HepG2 (cell line): ENCODE measurements around the gene TSNAXIP1. TPM values are rescaled to one million over a fixed set of nuclear protein-coding genes. Genes with fewer than 3 reads are reported as not detected.
A peak's percentile ranks its signal among the peaks of the same experiment; 100 is the strongest.

Experiments
- CBX1 ChIP-seq: IDR thresholded peaks from one replicate; pipeline ENCODE4 v1.6.1; 2016; ENCODE audit warnings: antibody characterized with exemption, low read depth
- FOXA3 ChIP-seq: IDR thresholded peaks from 2 replicates; pipeline ENCODE4 v1.6.1; 2016; ENCODE audit warnings: missing genetic modification reagents, missing compliant biosample characterization
- FOXO4 ChIP-seq: sonication (generic); formaldehyde crosslinking; conservative IDR thresholded peaks from 2 replicates; pipeline ENCODE4 v1.8.1; 2023; ENCODE audit warnings: missing genetic modification reagents
- HBP1 ChIP-seq: IDR thresholded peaks from 2 replicates; pipeline ENCODE4 v1.6.1; 2016; ENCODE audit warnings: low read depth, control low read depth
- KLF6 ChIP-seq: IDR thresholded peaks from 2 replicates; pipeline ENCODE4 v1.8.0; 2016; ENCODE audit warnings: missing biosample characterization, missing genetic modification reagents
- MEIS2 ChIP-seq: sonication (generic); formaldehyde crosslinking; IDR thresholded peaks from 2 replicates; pipeline ENCODE4 v1.9.0; 2021; ENCODE audit warnings: mild to moderate bottlenecking, missing genetic modification reagents
- MIER3 ChIP-seq: IDR thresholded peaks from 2 replicates; pipeline ENCODE4 v1.6.1; 2016; ENCODE audit warnings: missing compliant biosample characterization, borderline replicate concordance
- NCOA1 ChIP-seq: sonication (generic); formaldehyde crosslinking; IDR thresholded peaks from 2 replicates; pipeline ENCODE4 v1.9.0; 2021; ENCODE audit warnings: missing genetic modification reagents
- NONO ChIP-seq, 2 experiments: fragments of 450-650 bp in 1 of 2; sonication (generic) in 1 of 2; formaldehyde crosslinking in 1 of 2; IDR thresholded peaks in 1 of 2; conservative IDR thresholded peaks in 1 of 2; 2 replicates each; pipeline versions ENCODE4 v1.6.1 to v1.8.0; 2017 to 2022; ENCODE audit warnings: mild to moderate bottlenecking in 1 of 2, missing genetic modification reagents in 1 of 2, moderate library complexity in 1 of 2
- NRL ChIP-seq: sonication (generic); formaldehyde crosslinking; IDR thresholded peaks from 2 replicates; pipeline ENCODE4 v1.5.0; 2020; ENCODE audit warnings: missing genetic modification reagents, mild to moderate bottlenecking, moderate library complexity, borderline replicate concordance
- POLR2AphosphoS5 ChIP-seq: IDR thresholded peaks from 2 replicates; pipeline ENCODE4 v1.6.1; 2012; ENCODE audit warnings: low read depth, low read length
- SALL1 ChIP-seq: sonication (generic); formaldehyde crosslinking; IDR thresholded peaks from 2 replicates; pipeline ENCODE4 v1.8.0; 2022; ENCODE audit warnings: mild to moderate bottlenecking, missing genetic modification reagents
- TBX2 ChIP-seq: sonication (generic); formaldehyde crosslinking; IDR thresholded peaks from 2 replicates; pipeline ENCODE4 v1.5.0; 2020; ENCODE audit warnings: missing genetic modification reagents, mild to moderate bottlenecking, borderline replicate concordance
- ZBTB49 ChIP-seq: sonication (generic); formaldehyde crosslinking; IDR thresholded peaks from 2 replicates; pipeline ENCODE4 v1.4.0; 2020; ENCODE audit warnings: missing genetic modification reagents, borderline replicate concordance
- ZFP1 ChIP-seq: IDR thresholded peaks from 2 replicates; pipeline ENCODE4 v1.6.1; 2016
- ZFP36 ChIP-seq: fragments of 150-350 bp; IDR thresholded peaks from 2 replicates; pipeline ENCODE4 v1.6.1; 2018; ENCODE audit warnings: borderline replicate concordance, low read length, low read depth; ENCODE audit not compliant: partially characterized antibody
- ZFP90 ChIP-seq: sonication (generic); formaldehyde crosslinking; IDR thresholded peaks from 2 replicates; pipeline ENCODE4 v1.8.0; 2022; ENCODE audit warnings: missing genetic modification reagents, mild to moderate bottlenecking, inconsistent platforms, borderline replicate concordance
- ZFY ChIP-seq: sonication (generic); formaldehyde crosslinking; IDR thresholded peaks from 2 replicates; pipeline ENCODE4 v1.4.0; 2020; ENCODE audit warnings: missing genetic modification reagents
- ZNF10 ChIP-seq: sonication (generic); formaldehyde crosslinking; IDR thresholded peaks from 2 replicates; pipeline ENCODE4 v1.4.0; 2020; ENCODE audit warnings: mild to moderate bottlenecking, low read depth, missing genetic modification reagents, borderline replicate concordance
- ZNF367 ChIP-seq: sonication (generic); formaldehyde crosslinking; IDR thresholded peaks from 2 replicates; pipeline ENCODE4 v1.4.0; 2020; ENCODE audit warnings: missing genetic modification reagents, borderline replicate concordance
- ZNF770 ChIP-seq: sonication (generic); formaldehyde crosslinking; IDR thresholded peaks from 2 replicates; pipeline ENCODE4 v1.5.0; 2020; ENCODE audit warnings: mild to moderate bottlenecking, missing genetic modification reagents
- ZSCAN25 ChIP-seq: sonication (generic); formaldehyde crosslinking; IDR thresholded peaks from 2 replicates; pipeline ENCODE4 v1.8.0; 2022; ENCODE audit warnings: mild to moderate bottlenecking, missing genetic modification reagents
- polyA plus RNA-seq, 8 experiments: library from polyadenylated mRNA; depleted of rRNA in 3 of 8; stranded (reverse) in 7 of 8; unstranded in 1 of 8; fragments of >200 nt; fragmentation: Illumina TruSeq in 4 of 8; extraction: Trizol in 4 of 8; gene quantifications; 2 replicates each; pipeline versions ENCODE4 v1.2.1 to v1.2.3, GENCODE V29; 2011 to 2016; ENCODE audit warnings: low read depth in 4 of 8, missing spikeins in 1 of 8, mixed read lengths in 1 of 8; ENCODE audit not compliant: insufficient read depth in 1 of 8
- total RNA-seq, 5 experiments: library from RNA; depleted of rRNA; stranded (reverse); fragments of >200 nt; fragmentation: Illumina TruSeq; extraction: Trizol; gene quantifications; 2 replicates each; pipeline ENCODE4 v1.2.3, GENCODE V29; 2016; ENCODE audit warnings: low read depth in 1 of 5

Gene TSNAXIP1
- total and polyA plus RNA-seq, 2 of the 13 experiments (the other 11 are each of a cell fraction or from before 2014, with no cell fraction given) = 0.37 to 0.86 TPM

- no peak for TF ChIP-seq FOXO4 (CRISPR knock-in tag)
- TF ChIP-seq NRL = peak; percentile 97
- peak; percentile 96 for TF ChIP-seq POLR2AphosphoS5
- peak; percentile 44 for TF ChIP-seq ZNF770 (CRISPR knock-in tag)
- TF ChIP-seq ZFP90 = peak; percentile 92
- peak; percentile 77 for TF ChIP-seq CBX1
- TF ChIP-seq HBP1 (CRISPR knock-in tag) = peak; percentile 44; the same call in 1 of the 2 replicates
- TF ChIP-seq SALL1 = peak; percentile 87
- TF ChIP-seq KLF6 (CRISPR knock-in tag) = peak; percentile 69; the same call in 1 of the 2 replicates
- TF ChIP-seq MEIS2 (CRISPR knock-in tag) = peak; percentile 76
- peak; percentile 92 for TF ChIP-seq ZFY (CRISPR knock-in tag)
- TF ChIP-seq TBX2 (CRISPR knock-in tag) = peak; percentile 81; the same call in 1 of the 2 replicates
- TF ChIP-seq ZSCAN25 (CRISPR knock-in tag) = peak; percentile 66; the same call in 1 of the 2 replicates
- TF ChIP-seq MIER3 (CRISPR knock-in tag) = peak; percentile 97
- TF ChIP-seq NCOA1 = 0 out of 2 replicates have a peak, but pooled peaks have one; percentile 51
- TF ChIP-seq NONO (IDR thresholded peaks at IDR 0.05) = no peak
- peak; percentile 92 for TF ChIP-seq NONO (CRISPR knock-in tag; conservative IDR thresholded peaks at IDR 0.05)
- no peak for TF ChIP-seq ZFP36
- no peak; the same call in 1 of the 2 replicates for TF ChIP-seq ZBTB49 (CRISPR knock-in tag)
- TF ChIP-seq ZNF10 (CRISPR knock-in tag) = no peak
- peak; percentile 27; the same call in 1 of the 2 replicates for TF ChIP-seq ZFP1
- TF ChIP-seq FOXA3 (CRISPR knock-in tag) = peak; percentile 69
- 0 out of 2 replicates have a peak, but pooled peaks have one; percentile 56 for TF ChIP-seq ZNF367 (CRISPR knock-in tag)
Measured at GRCh38 chr16:67833415-67834241, 26.9 kb downstream of the TSNAXIP1 start (continued).
